ENCODE measurements around the gene C2CD2.
"Not testable (repeated sequence)": the region's sequence is repeated elsewhere in the genome, so short reads cannot be mapped to it uniquely, and the experiment has no call there.

Gene C2CD2

GRCh38 chr21:41953831-41954653 lies at the start of gene C2CD2:
Gene C2CD2, minus strand, starts transcription at chr21:41954018. Its CDS starts 370 bp downstream, at chr21:41953648.
- in situ Hi-C loops (cut with MboI; ENCODE audit: low sequenced_read_pairs): no loop called here

GRCh38 chr21:42003051-42003461 lies 49.2 kb upstream of the C2CD2 start:
- in situ Hi-C loops (cut with MboI; ENCODE audit: low sequenced_read_pairs): no loop called here

- in situ Hi-C loops (cut with MboI; ENCODE audit: low sequenced_read_pairs): no loop called here
Observed at GRCh38 chr21:42002421-42002958, 48.7 kb upstream of the C2CD2 start.

- in situ Hi-C loops (cut with MboI; ENCODE audit: low sequenced_read_pairs): no loop called here
Observed at GRCh38 chr21:42001781-42002180, 48.0 kb upstream of the C2CD2 start.

GRCh38 chr21:42000908-42001307 lies 47.1 kb upstream of the C2CD2 start:
- in situ Hi-C loops (cut with MboI; ENCODE audit: low sequenced_read_pairs): no loop called here

- in situ Hi-C loops (cut with MboI; ENCODE audit: low sequenced_read_pairs): no loop called here
Observed at GRCh38 chr21:41997657-41998056, 43.8 kb upstream of the C2CD2 start.

GRCh38 chr21:41995577-41995976 lies 41.8 kb upstream of the C2CD2 start:
- in situ Hi-C loops (cut with MboI; ENCODE audit: low sequenced_read_pairs): no loop called here

- in situ Hi-C loops (cut with MboI; ENCODE audit: low sequenced_read_pairs): not testable (repeated sequence)
Observed at GRCh38 chr21:41994613-41995012, 40.8 kb upstream of the C2CD2 start.

GRCh38 chr21:41993744-41994143 lies 39.9 kb upstream of the C2CD2 start:
- in situ Hi-C loops (cut with MboI; ENCODE audit: low sequenced_read_pairs): no loop called here

- in situ Hi-C loops (cut with MboI; ENCODE audit: low sequenced_read_pairs): no loop called here
Observed at GRCh38 chr21:41992576-41992975, 38.8 kb upstream of the C2CD2 start.

- in situ Hi-C loops (cut with MboI; ENCODE audit: low sequenced_read_pairs): no loop called here
Observed at GRCh38 chr21:41991659-41992058, 37.8 kb upstream of the C2CD2 start.

- in situ Hi-C loops (cut with MboI; ENCODE audit: low sequenced_read_pairs): no loop called here
Observed at GRCh38 chr21:41989698-41990097, 35.9 kb upstream of the C2CD2 start.

GRCh38 chr21:41987310-41987709 lies 33.5 kb upstream of the C2CD2 start:
- in situ Hi-C loops (cut with MboI; ENCODE audit: low sequenced_read_pairs): no loop called here

GRCh38 chr21:41985662-41986416 lies 32.0 kb upstream of the C2CD2 start:
- in situ Hi-C loops (cut with MboI; ENCODE audit: low sequenced_read_pairs): no loop called here

GRCh38 chr21:41983229-41983628 lies 29.4 kb upstream of the C2CD2 start:
- in situ Hi-C loops (cut with MboI; ENCODE audit: low sequenced_read_pairs): no loop called here

GRCh38 chr21:41980561-41980960 lies 26.7 kb upstream of the C2CD2 start:
- in situ Hi-C loops (cut with MboI; ENCODE audit: low sequenced_read_pairs): no loop called here

- in situ Hi-C loops (cut with MboI; ENCODE audit: low sequenced_read_pairs): no loop called here
Observed at GRCh38 chr21:41979751-41980369, 26.0 kb upstream of the C2CD2 start.

- in situ Hi-C loops (cut with MboI; ENCODE audit: low sequenced_read_pairs): no loop called here
Observed at GRCh38 chr21:41979335-41979734, 25.5 kb upstream of the C2CD2 start.

- in situ Hi-C loops (cut with MboI; ENCODE audit: low sequenced_read_pairs): no loop called here
Observed at GRCh38 chr21:41977034-41977950, 23.5 kb upstream of the C2CD2 start.

- in situ Hi-C loops (cut with MboI; ENCODE audit: low sequenced_read_pairs): no loop called here
Observed at GRCh38 chr21:41976611-41977010, 22.8 kb upstream of the C2CD2 start.
